GM19455 (cell line): ENCODE data around the gene BEGAIN.

Experiments
- ATAC-seq: cut with Tn5 transposase; IDR thresholded peaks from one replicate; pipeline ENCODE4 v1.9.1; 2021; ENCODE audit not compliant: unreplicated experiment

Gene BEGAIN, protein sequence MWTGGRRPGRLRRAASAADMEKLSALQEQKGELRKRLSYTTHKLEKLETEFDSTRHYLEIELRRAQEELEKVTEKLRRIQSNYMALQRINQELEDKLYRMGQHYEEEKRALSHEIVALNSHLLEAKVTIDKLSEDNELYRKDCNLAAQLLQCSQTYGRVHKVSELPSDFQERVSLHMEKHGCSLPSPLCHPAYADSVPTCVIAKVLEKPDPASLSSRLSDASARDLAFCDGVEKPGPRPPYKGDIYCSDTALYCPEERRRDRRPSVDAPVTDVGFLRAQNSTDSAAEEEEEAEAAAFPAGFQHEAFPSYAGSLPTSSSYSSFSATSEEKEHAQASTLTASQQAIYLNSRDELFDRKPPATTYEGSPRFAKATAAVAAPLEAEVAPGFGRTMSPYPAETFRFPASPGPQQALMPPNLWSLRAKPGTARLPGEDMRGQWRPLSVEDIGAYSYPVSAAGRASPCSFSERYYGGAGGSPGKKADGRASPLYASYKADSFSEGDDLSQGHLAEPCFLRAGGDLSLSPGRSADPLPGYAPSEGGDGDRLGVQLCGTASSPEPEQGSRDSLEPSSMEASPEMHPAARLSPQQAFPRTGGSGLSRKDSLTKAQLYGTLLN

DNA sequence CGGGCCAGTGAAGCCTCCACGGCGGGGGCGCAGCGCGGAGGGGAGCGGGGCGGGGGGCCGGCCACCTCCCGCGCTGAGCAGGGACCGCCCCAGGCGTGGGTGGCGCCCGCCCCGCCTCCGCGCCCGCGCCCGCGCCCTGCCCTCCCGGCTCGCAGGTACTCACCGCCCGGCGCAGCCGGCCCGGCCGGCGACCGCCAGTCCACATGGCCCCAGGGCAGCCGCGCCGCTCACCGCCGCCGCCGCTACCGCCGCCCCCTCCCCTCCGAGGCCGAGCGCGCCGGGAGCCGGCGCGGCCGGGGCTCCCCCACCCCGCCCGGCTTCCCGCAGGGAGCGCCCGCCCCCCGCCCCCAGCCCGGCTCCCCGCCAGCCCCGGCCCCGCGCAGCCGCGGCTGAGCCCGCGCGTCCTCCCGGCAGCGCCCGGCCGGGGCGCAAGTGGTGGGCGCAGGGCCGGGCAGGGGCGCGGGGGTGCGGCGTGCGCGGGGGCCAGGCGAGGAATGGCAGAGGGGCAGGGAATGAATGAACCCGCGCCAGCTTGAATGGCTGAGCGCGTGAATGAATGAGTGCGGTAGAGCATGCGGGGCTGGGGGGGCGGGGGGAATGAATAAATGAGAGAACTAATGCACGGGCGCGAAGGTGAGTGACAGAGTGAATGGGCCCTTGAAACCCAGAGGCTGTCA lies at the start of gene BEGAIN:
TSS of gene BEGAIN (minus strand) at position 332 of the 677 bp plus-strand sequence. CDS start at position 205, 127 bp downstream.
- no peak for ATAC-seq

DNA sequence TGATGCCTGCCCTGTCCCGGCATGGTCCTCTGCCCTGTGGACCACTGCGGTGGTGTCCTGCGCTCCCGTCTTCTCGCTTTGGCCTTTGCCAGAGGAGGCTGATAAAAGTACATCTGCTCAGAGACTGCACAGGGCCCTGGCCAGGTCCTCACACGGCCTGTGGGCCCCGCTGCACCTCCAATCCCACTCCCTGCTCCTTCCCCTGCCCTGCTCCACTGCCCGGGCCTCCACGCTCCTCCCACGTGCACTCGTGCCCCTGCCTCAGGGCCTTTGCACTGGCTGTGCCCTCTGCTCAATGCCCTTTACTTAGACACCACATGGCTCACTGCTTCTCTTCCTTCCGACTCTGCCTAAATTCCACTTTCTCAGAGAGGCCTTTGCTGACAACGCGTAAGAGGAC lies 49.3 kb upstream of the BEGAIN start:
- ATAC-seq, result no peak

GRCh38 chr14:100634026-100634425 lies 46.8 kb upstream of the BEGAIN start:
- ATAC-seq, result no peak

DNA sequence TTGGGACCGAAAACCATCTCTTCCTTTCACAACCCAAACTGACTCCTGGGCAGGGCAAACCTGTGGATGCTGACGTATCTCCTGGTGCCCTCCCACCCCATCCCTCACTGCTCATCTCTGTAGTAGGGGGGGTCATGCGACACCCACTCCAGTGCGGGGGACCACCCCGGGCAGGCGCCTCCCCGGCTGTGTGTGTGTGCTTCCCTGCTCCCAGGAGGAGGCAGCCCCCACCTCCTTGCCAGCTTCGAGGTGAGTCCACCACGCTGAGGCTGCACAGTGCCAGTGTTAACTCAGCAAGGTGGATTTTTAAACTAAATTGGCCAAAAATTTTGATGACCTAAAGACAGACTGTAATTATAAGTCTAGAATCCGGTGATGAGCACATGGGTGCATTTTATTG lies 46.2 kb upstream of the BEGAIN start:
- ATAC-seq, result no peak

- no peak for ATAC-seq
Observed at GRCh38 chr14:100629696-100630095, 42.5 kb upstream of the BEGAIN start.

DNA sequence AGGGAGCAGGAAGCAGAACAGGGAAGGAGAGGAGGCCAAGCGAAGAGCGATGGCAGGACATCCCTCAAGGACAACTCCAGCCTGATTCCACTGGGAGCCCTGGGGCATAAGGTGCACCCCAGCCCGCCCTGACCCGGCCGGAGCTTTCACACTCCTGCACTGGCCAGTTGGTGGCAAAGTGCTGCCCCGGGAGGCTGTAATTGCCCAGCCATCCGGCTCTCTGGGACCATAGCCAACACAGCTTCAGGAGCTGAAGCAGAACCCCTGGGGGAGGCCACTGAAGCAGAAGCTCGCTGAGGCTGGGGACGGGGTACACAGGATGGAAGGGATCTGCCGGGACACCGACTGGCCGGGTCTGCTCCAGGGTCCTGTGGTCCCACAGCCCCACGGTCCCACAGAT lies 41.9 kb upstream of the BEGAIN start:
- ATAC-seq, result no peak

- no peak for ATAC-seq
Observed at GRCh38 chr14:100628225-100628624, 41.0 kb upstream of the BEGAIN start.

DNA sequence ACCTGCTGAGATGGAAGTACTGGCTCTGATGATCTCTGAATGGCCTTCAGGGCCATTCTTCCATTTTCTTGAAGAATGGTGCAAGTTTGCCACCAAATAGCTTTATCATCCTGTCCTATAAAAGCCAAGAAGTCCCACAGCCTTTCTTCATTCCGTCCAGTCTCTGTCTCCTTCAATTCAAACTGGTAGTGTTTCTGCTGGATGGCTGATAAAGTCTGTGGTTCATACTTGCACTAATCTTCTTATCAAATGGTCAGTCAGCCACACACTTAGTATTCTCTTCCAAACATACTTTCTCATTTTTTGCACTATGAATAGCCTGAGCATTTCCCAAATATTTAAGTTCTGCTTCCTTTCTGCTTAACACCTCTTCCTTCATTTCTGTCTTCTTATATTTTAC lies 39.4 kb upstream of the BEGAIN start:
- ATAC-seq, result no peak

DNA sequence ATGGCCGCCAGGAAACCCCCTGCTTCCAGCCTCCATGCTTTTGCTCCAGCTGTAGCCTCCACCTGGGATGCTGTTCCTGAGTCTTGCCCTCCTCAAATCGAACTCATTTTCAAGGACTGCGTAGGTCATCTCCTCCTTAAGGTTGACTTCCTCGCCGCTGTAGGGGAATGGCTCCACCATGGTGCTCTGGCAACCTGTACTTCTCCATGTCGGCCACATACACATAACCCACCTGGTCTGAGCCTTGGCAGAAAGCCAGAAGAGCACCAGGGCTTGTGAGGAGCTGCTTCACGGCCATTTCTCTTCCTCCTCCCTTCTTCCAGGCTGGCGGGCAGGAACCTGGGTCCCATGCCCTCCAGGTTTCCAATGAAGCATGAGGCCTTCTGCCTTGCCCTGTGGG lies 36.7 kb upstream of the BEGAIN start:
- ATAC-seq, result no peak

- no peak for ATAC-seq
Observed at GRCh38 chr14:100623557-100623956, 36.3 kb upstream of the BEGAIN start.

DNA sequence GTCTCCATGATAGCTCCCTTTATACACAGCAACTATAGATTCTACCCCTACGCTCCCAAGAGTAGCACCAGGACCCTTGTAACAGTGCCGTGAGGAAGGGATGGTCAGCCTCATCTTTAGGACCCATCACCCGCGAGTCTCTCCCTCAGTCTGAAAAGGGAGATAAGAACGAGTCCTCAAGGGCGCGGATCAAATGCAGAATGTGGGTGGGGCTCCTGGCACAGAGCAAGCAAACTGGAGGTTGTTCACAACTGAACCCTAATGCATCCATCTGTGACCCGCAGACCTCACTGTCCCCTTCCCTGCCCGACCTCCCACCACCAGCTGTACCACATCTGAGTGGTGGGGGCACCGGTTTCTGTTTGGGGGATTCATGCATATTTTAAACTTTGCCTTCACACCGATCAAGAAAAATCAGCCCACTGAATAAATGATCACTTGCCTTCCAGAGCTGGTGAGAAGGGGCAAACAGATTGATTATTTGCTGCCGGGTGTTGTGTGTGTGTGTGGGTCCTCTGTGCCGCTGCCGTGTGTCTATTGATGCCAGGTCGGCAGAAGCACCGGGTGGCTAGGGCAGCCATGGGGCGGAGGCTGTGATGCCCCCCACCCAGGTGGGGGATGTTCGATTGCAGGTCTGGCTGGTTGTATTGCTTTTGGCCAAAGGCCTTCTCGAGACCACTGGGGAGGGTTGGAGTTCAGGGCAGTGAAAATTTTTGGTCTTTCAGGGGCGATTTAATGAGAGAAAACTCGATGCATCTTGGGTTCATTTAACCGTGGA lies 35.7 kb upstream of the BEGAIN start:
- ATAC-seq, result no peak

DNA sequence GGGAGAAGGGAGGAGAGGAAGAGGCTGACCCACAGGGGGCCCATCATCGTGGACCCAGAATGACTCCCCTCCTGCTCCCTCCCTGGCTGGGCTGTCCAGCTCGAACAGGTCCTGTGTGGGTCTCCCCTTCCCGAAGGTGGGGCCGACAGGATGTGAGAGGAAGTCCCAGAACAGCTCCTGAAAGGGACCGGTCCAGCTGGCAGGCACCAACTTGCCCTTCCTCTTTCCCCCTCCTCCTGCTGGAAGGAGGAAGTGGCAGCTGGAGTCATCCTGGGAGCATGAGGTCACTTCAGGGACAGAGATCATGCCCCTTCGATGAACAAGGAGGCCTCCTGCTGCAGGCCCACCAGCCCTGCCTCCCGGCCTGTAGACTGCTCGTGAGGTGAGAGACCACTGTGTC lies 35.0 kb upstream of the BEGAIN start:
- ATAC-seq, result no peak

DNA sequence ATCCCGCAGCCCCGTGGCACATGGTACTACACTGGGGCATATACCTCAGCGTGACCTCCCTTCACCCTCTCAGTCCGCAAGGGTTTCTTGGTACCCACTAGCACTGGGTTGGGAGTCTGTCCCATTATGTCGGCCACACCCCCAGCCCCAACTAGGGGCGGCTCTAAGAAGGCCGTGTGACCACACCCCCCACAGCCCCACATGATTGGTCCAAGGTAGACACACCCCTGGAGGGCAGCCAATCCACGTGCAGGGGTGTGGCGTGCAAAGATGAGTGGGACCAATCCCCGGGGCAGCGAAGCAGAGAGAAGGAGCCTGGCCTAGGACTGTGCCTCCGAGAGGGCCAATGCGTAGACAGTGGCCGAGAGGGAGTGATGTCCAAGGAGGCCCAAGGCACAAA lies 34.6 kb upstream of the BEGAIN start:
- ATAC-seq, result no peak

- no peak for ATAC-seq
Observed at GRCh38 chr14:100620255-100621100, 33.3 kb upstream of the BEGAIN start.

DNA sequence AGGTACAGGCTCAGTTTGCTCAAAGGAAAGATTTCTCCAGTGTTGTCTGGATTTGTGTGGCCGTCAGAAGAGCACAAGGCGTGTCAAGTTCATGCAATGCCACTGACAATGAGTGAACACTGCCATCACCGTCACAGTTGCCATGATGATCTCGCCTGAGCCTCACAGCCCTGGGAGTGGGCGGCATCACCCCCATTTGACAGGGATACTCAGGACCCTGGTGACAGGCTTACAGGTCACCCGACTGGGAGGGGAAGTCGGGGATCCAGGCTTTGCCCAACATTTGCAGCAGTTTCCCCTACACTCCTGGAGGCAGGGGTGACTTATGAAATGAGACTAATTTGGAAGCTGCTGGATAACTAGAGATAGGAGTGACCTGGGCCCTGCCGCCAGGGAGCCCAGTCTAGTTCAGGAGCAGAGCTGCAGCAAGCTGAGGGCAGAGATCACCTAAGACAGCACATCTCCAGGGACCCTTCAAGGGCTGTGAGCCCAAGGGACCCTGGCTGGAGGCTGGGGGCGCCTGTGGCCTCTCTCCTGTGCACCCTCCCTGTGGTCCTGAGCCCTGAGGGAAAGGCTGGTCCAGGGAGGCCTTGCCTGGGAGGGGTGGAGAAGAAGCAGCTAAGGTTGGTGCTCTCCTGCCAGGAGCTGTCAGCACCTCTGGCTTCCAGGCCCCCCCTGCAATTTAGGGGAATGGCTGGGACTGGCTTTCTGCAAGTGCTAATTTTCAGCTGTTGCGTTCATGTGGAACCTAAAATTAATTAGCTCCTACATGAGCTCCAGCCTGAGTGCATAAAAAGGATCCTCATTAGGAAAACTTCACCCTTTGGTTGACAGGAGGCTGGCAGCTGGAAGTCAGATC lies 32.4 kb upstream of the BEGAIN start:
- no peak for ATAC-seq

- ATAC-seq, result no peak
Observed at GRCh38 chr14:100618763-100619320, 31.6 kb upstream of the BEGAIN start.

GRCh38 chr14:100618318-100618693 lies 31.1 kb upstream of the BEGAIN start:
- no peak for ATAC-seq

DNA sequence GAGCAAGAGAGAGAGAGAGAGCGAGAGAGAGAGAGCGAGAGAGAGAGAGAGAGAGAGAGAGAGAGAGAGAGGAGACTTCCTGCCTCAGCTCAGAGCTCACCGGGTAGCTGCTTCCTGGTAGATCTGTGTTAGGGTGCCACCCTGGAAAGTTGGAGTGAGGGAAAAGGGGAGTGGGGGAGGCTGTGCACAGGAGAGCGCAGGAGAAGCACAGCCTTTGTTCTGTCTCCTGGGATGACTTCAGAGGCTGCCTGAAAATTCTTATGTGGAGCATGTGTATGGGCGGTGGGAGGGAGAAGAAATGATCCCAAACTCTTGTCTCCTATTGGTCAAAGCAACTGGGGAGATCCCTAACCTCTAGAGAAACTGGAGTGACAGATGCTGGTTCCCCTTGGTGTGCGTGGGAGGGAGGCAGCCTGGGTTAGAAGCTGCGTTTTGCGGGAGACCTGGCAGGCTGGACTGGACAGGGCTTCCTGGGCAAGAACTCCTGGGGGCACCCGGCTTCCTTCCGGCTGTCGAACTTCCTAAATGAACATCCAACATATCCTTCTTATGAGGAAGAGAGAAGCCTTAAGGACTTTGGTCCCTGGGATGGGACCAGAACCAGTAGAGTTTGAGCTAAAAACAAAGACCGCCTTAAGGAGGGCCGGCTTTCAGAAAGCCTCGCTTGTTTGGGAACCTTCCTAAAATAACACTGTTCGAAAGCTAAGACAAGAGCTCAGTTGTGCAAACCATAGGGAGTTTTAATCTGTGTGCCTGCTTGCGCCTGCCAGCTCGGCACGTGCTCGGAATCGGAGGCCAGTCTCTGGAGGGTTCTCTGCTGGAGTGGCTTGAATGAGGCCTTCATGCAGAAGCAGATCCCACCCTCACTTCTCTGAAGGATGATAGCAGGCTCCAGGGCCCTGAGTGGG lies 30.4 kb upstream of the BEGAIN start:
- ATAC-seq, result no peak
